Loucy (cell line): ENCODE data around the gene SERGEF.
A peak's percentile ranks its signal among the peaks of the same experiment; 100 is the strongest.

Experiments
- H2AFZ ChIP-seq: fragments of 200-600 bp; sonication (generic); 2 replicates; pipeline ENCODE4 v1.6.0; 2016; ENCODE audit warnings: antibody characterized with exemption, mild to moderate bottlenecking, low read length, moderate library complexity
- H3F3A ChIP-seq: fragments of 200-600 bp; 2 replicates; pipeline ENCODE4 v1.6.0; 2016; ENCODE audit warnings: antibody characterized with exemption, low read depth, mild to moderate bottlenecking
- H3K27me3 ChIP-seq: fragments of 200-600 bp; sonication (generic); 2 replicates; pipeline ENCODE4 v1.6.1; 2014; ENCODE audit warnings: low read length, mild to moderate bottlenecking; ENCODE audit not compliant: insufficient read depth, poor library complexity, severe bottlenecking
- H3K36me3 ChIP-seq: fragments of 200-600 bp; sonication (generic); 2 replicates; pipeline ENCODE4 v1.6.1; 2016; ENCODE audit warnings: low read length; ENCODE audit not compliant: insufficient read depth
- H3K4me1 ChIP-seq: fragments of 200-600 bp; sonication (generic); 2 replicates; pipeline ENCODE4 v1.5.1; 2014; ENCODE audit warnings: low read length, mild to moderate bottlenecking; ENCODE audit not compliant: insufficient read depth, poor library complexity, severe bottlenecking
- H3K4me2 ChIP-seq: fragments of 200-600 bp; sonication (generic); 2 replicates; pipeline ENCODE4 v1.6.0; 2014; ENCODE audit warnings: antibody characterized with exemption, low read length, low read depth, mild to moderate bottlenecking; ENCODE audit not compliant: poor library complexity, severe bottlenecking
- H3K4me3 ChIP-seq: fragments of 200-600 bp; sonication (generic); 2 replicates; pipeline ENCODE4 v1.5.1; 2014; ENCODE audit warnings: low read length, mild to moderate bottlenecking, mixed read lengths; ENCODE audit not compliant: poor library complexity, severe bottlenecking
- H3K79me2 ChIP-seq: fragments of 200-600 bp; sonication (generic); 2 replicates; pipeline ENCODE4 v1.6.1; 2014; ENCODE audit warnings: low read length; ENCODE audit not compliant: insufficient read depth
- H3K9ac ChIP-seq: fragments of 200-600 bp; sonication (generic); 2 replicates; pipeline ENCODE4 v1.6.0; 2014; ENCODE audit warnings: mild to moderate bottlenecking, low read depth, low read length, moderate library complexity; ENCODE audit not compliant: poor library complexity, severe bottlenecking
- H3K9me2 ChIP-seq: fragments of 200-600 bp; sonication (generic); replicated peaks from 2 replicates; pipeline ENCODE4 v1.6.1; 2016; ENCODE audit warnings: low read depth, low read length, mixed read lengths
- H3K9me3 ChIP-seq: fragments of 200-600 bp; sonication (generic); 2 replicates; pipeline ENCODE4 v1.6.1; 2014; ENCODE audit warnings: mild to moderate bottlenecking, antibody characterized with exemption, low read length, low read depth; ENCODE audit not compliant: insufficient read depth
- H4K20me1 ChIP-seq: fragments of 200-600 bp; sonication (generic); 2 replicates; pipeline ENCODE4 v1.6.0; 2014; ENCODE audit warnings: antibody characterized with exemption, low read length, mild to moderate bottlenecking; ENCODE audit not compliant: insufficient read depth, poor library complexity, severe bottlenecking
- CTCF ChIP-seq: fragments of 200-600 bp; sonication (generic); conservative IDR thresholded peaks from 2 replicates; pipeline ENCODE4 v1.5.1; 2014; ENCODE audit warnings: mild to moderate bottlenecking, antibody characterized with exemption, low read length
- EZH2phosphoT487 ChIP-seq: fragments of 200-600 bp; IDR thresholded peaks from 2 replicates; pipeline ENCODE4 v1.6.1; 2018; ENCODE audit warnings: antibody characterized with exemption, mild to moderate bottlenecking, moderate library complexity, borderline replicate concordance

The SERGEF gene

GRCh38 chr11:17931595-17931994 is 81.3 kb downstream of the SERGEF start:
- Histone ChIP-seq H3K4me2 (no peak overlapping the region), H3F3A (no peaks in the 10 kb centered on the region), H3K9me2 (no peaks in the 10 kb centered on the region), H4K20me1 (no peaks in the 10 kb centered on the region), H3K9ac (no peak overlapping the region), H3K4me3 (no peak overlapping the region), H3K36me3 (peaks cover 5% of the 10 kb centered on the region; the same call in 1 of the 2 replicates), H3K79me2 (no peaks in the 10 kb centered on the region), H3K27me3 (no peaks in the 10 kb centered on the region), H2AFZ (no peak overlapping the region), H3K9me3 (no peaks in the 10 kb centered on the region), H3K4me1 (no peaks in the 10 kb centered on the region)
- TF ChIP-seq EZH2phosphoT487, result no peak
- TF ChIP-seq CTCF, result no peak

- peaks cover 5% of the 10 kb centered on the region; the same call in 1 of the 2 replicates for H3K36me3 ChIP-seq
- H2AFZ ChIP-seq, result no peak overlapping the region
- H3K4me2 ChIP-seq, result no peak overlapping the region
- H3K4me1 ChIP-seq, result no peaks in the 10 kb centered on the region
- H3K79me2 ChIP-seq, result no peaks in the 10 kb centered on the region
- no peaks in the 10 kb centered on the region for H3F3A ChIP-seq
- H3K9me3 ChIP-seq, result no peaks in the 10 kb centered on the region
- H3K4me3 ChIP-seq, result no peak overlapping the region
- H3K9ac ChIP-seq, result no peak overlapping the region
- H4K20me1 ChIP-seq, result no peaks in the 10 kb centered on the region
- H3K9me2 ChIP-seq, result no peaks in the 10 kb centered on the region
- no peaks in the 10 kb centered on the region for H3K27me3 ChIP-seq
- TF ChIP-seq EZH2phosphoT487 (no peak), CTCF (peak; percentile 45)
Measured at GRCh38 chr11:17930544-17931125, 82.2 kb downstream of the SERGEF start.

- Histone ChIP-seq H3K4me3 (no peak overlapping the region), H3K27me3 (no peaks in the 10 kb centered on the region), H3F3A (no peaks in the 10 kb centered on the region), H3K79me2 (no peaks in the 10 kb centered on the region), H3K9ac (no peak overlapping the region), H3K9me3 (no peaks in the 10 kb centered on the region), H3K4me1 (no peaks in the 10 kb centered on the region), H3K36me3 (peaks cover 5% of the 10 kb centered on the region; the same call in 1 of the 2 replicates), H4K20me1 (no peaks in the 10 kb centered on the region), H2AFZ (no peak overlapping the region), H3K4me2 (no peak overlapping the region), H3K9me2 (no peaks in the 10 kb centered on the region)
- TF ChIP-seq CTCF (no peak), EZH2phosphoT487 (no peak)
Measured at GRCh38 chr11:17929171-17929570, 83.7 kb downstream of the SERGEF start.
